Stimulated activated CD8-positive, alpha-beta memory T cell treated with anti-CD3 and anti-CD28 coated beads, Interleukin-7, amount 100 ng/mL, for 48 hours (primary cell): ENCODE data around the gene HBD.
A peak's percentile ranks its signal among the peaks of the same experiment; 100 is the strongest.
"Not testable (repeated sequence)": the region's sequence is repeated elsewhere in the genome, so short reads cannot be mapped to it uniquely, and the experiment has no call there.

Source experiments
- DNase-seq, 2 donors: peaks; one replicate each; pipeline ENCODE4 v3.0.0-alpha.2; 2020; ENCODE audit warnings: low read depth in 1 of 2; ENCODE audit errors: extremely low read depth in 1 of 2

Gene HBD

DNA sequence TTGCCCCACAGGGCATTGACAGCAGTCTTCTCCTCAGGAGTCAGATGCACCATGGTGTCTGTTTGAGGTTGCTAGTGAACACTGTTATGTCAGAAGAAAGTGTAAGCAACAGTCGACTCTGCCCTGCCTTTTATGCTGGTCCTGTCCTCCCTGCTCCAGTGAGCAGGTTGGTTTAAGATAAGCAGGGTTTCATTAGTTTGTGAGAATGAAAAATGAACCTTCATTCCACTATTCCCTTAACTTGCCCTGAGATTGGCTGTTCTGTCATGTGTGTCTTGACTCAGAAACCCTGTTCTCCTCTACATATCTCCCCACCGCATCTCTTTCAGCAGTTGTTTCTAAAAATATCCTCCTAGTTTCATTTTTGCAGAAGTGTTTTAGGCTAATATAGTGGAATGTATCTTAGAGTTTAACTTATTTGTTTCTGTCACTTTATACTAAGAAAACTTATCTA is at the start of gene HBD:
TSS of gene HBD (minus strand) at position 103 of the 454 bp plus-strand sequence. CDS start at position 53, 50 bp downstream.
- no peak for DNase-seq

DNA sequence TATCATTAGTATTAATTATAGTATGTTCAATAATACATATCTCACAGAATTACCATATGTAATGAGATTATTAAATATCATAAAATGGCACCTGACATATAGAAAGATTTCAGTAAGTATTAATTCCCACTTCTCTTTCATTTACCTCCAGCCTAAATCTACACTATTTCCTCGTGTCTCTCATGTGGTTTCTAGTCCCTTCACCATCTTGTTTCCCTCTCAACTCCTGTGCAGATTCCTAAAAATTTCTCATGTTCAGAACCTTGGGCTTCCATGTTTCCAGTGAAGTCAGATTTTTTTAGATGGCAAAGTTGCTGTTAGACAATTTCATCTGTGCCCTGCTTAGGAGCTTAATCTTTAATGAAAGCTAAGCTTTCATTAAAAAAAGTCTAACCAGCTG is 49.6 kb upstream of the HBD start:
- DNase-seq: no peak

DNA sequence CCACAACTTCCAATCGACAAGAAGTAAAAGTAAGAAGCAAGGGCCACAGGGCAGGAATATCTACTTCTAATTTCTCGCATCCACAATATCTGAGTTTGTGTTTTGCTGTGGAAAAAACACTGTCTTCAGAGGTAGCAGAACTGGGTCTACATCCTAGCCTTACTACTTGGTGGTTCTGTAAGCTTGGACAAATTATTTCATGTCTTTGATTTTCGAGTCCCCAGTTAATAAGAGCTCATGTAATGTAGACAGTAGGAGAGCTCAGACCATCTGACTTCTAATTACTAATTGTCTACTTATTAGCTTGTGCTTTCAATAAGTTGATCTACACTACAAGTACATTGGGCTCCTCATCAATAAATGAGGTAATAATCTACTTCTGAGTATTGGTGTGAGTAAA is 48.8 kb upstream of the HBD start:
- DNase-seq: no peak

DNA sequence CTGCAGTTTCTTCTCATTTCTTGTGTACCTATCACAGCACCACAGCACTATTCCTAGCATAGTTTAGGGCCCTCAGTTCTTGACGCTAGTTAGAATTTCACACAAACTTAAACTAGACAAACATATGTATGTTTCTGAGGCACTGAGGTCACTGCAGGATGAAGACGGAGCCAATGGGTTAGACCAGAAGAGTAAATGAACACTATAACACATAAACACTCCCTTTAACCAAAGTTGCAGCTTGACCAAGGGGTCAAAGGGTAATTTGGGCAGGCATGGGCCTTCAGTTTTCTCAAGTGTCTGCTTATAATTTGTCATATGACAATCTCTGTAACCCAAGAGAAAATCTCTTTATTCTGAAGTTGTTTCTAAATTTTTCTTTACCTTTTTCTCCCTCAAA is 48.3 kb upstream of the HBD start:
- DNase-seq: no peak

DNA sequence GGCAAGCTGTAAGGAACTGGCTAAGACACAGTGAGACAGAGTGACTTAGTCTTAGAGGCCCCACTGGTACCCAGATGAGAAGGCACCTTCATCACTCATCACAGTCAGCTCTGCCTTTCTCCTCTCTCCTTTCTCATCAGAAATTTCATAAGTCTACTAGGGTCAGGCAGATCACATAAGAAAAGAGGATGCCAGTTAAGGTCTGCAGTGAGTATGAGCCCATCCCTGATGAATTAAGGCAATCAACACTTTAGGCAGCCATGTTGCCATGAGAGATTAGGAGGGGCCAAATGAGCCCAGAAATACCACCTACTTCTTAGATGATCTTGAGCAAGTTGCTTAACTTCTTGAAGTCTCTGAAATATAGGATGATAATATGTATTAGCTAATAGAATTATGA is 47.3 kb upstream of the HBD start:
- DNase-seq: no peak

DNA sequence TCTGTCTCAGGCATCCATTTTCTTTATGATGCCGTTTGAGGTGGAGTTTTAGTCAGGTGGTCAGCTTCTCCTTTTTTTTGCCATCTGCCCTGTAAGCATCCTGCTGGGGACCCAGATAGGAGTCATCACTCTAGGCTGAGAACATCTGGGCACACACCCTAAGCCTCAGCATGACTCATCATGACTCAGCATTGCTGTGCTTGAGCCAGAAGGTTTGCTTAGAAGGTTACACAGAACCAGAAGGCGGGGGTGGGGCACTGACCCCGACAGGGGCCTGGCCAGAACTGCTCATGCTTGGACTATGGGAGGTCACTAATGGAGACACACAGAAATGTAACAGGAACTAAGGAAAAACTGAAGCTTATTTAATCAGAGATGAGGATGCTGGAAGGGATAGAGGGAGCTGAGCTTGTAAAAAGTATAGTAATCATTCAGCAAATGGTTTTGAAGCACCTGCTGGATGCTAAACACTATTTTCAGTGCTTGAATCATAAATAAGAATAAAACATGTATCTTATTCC is 46.4 kb upstream of the HBD start:
- DNase-seq: peak in 1 of 2 donors; percentile 15

DNA sequence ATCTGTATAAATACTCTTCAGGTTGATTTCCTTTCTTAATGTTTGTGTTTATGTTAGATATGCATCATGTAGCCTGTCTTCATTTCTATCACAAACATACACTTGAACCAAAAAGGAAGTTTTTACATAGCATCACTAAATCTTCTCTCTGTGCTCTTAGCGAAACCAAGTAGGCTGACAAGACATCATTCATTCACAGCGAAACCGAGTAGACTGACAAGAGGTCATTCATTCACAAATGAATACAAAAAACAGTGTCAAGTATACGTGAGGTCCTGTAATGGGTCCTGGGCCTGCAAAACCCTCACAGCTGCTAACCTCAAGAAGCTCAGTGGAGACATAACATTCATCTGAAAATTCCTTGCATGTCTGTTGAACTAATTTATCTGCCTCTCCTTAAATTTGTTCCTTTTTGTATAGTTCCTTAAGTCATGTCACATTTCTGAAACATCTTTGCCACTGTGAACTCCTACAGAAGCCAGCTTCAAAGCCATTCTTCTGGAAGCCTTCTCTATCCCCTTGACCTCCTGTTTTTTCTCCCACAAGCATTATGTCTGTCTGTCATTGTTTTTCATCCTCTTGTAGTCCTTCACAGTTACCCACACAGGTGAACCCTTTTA is 45.3 kb upstream of the HBD start:
- DNase-seq: no peak

DNA sequence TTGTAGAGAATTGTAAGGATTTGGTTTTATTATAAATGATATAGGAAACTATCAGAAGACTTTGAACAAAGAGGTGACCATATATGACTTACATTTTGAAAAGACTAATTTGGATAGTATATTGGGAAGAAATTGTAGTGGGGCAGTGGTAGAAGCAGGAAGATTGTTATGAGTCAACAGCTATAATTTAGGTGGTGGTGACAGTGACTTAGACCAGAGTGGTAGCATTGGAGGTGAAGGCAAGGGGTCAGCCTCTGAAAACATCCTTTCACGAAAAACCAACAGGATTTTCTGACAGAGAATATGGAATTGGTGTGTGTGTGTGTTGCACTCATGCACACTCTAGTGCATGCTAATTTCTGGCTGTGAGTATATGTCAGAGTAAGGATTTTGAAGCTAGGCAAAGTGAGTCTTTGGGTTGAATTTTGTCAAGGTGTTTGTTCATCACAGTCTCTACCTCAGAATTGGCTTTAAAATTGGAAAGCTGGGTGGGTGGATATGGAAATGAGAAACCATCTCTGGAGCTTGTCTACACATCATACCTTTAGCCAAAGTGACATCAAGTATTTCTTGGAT is 43.6 kb upstream of the HBD start:
- DNase-seq: no peak

DNA sequence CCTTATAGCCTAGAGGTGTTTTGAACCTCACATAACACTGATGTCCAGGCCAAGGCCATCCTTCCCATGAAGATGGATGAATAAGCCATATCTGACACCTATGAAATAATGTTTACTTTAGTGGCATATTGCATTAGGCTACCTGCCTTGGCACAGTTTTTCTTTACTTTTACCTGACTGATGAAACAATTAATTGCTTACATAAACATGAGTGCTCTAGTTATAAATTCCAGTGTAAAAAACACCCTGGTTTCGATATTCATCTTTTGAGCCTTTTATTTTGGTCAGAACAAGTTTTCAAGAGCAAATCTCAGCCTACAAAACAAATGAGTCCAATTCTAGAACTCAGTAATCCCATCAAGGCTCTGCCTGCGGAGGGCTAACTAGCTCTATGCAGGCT is 42.4 kb upstream of the HBD start:
- DNase-seq: no peak

DNA sequence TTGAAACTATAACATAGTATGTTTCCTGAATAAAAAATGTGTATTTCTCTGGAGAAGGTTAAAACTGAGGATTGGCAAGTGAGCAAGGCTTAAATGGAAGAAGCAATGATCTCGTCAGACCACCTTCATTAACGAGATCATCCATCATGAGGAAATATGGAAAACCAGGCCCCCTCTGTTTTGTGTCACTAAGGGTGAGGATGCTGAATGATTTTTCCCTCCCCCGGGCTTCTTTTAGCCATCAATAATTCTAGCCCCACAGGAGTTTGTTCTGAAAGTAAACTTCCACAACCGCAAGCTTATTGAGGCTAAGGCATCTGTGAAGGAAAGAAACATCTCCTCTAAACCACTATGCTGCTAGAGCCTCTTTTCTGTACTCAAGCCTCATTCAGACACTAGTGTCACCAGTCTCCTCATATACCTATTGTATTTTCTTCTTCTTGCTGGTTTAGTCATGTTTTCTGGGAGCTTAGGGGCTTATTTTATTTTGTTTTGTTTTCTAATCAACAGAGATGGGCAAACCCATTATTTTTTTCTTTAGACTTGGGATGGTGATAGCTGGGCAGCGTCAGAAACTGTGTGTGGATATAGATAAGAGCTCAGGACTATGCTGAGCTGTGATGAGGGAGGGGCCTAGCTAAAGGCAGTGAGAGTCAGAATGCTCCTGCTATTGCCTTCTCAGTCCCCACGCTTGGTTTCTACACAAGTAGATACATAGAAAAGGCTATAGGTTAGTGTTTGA is 41.3 kb upstream of the HBD start:
- no peak for DNase-seq

DNA sequence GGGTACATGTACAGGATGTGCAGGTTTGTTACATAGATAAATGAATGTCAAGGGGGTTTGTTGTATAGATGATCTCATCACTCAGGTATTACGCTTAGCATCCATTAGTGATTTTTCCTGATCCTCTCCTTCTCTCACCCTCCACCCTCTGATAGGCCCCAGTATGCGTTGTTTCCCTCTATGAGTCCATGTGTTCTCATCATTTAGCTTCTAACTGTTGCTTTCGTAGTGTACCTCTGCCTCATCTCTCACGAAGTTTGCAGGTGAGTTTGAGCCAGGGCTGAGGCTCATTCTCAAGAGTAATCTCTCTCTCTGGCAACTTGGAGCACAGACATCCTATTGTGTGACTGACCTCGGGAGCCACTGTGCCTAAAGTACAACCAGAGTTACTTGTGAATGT is 40.1 kb upstream of the HBD start:
- no peak for DNase-seq

DNA sequence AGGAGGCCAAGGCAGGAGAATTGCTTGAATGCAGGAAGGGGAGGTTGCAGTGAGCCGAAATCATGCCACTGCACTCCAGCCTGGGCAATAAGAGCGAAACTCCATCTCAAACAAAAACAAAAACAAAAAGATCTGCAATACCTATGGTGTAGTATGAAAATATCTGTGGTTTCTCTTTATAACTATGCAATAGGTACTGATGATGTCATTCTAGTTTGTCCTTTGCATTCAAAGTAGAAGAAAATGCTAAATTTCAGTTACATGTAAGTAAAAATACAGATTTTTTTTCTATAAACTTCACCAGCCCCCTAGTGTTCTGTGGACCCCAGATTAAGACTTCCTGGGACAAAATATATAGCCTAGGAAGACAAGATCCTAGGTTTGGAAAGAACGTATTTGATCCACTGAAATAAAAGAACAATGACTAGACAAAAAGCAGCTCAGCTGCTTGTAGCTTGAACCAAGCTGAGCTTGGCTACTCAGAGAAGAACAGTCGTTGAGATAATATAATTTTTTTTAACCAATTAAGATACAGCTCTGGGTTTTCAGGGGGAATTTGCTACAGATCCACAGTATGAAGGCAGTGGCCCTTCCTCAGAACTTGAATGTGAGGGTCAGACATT is 38.2 kb upstream of the HBD start:
- no peak for DNase-seq

DNA sequence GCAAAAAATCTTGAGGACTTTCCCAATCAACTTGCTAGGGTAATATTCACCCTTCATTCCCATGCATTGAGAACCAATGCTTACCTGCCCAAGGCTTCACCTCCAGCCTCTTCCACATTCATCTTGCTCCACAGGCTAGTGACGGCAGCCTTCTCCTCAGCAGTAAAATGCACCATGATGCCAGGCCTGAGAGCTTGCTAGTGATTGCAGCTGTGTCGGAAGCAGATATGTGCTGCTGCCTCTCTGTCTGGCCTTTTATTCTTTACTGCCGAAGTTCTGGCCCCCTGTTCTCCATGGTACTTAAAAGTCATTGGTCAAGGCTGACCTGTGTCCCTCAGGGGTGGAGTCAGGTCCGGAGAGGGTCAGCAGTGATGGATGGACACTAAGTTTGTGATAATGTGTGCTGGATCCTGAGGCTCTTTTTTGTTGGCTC is 35.4 kb upstream of the HBD start, which contains the start of gene HBE1:
TSS of gene HBE1 (minus strand) at position 231 of the 433 bp plus-strand sequence. CDS start at position 176, 55 bp downstream.
- DNase-seq: no peak

DNA sequence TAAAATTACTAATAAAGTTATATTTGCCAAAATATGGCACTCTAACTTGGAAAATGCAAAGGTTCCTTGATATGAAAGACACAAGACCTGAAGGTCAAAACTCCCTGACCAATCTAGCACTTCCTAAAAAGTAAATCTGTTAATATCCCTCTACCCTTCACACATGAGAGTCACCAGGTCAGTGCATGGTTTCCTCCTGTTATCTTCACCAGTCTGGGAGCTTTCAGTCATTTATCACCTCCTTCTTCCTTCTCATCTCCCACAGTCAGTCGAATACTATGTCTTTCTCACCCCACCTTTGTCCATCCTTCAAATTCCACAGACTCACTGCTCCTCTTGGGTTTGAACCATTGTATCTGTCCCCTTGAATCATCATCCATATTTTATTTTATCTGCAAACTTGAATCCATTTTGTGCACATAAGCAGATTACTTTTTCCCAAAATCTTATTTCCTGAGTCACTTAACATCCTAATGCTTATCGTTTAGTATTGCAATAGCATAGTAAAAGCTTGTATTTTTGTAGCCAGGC is 32.8 kb upstream of the HBD start:
- DNase-seq: no peak

DNA sequence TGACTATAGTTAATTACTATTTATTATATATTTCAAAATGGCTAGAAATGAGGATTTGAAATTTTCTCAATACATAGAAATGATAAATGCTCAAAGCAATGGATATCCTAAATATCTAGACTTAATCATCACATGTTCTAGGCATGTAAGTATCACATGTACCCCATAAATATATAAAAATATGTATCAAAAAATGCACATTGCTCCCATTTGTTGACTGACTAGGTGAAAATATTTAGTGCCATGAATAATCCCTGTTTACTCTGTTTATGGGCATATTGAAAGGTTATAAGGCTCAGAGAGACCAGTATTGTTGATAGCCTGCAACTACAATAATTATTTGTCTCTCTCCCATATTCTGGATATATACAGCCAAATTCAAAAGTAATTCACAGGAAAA is 32.3 kb upstream of the HBD start:
- no peak for DNase-seq

DNA sequence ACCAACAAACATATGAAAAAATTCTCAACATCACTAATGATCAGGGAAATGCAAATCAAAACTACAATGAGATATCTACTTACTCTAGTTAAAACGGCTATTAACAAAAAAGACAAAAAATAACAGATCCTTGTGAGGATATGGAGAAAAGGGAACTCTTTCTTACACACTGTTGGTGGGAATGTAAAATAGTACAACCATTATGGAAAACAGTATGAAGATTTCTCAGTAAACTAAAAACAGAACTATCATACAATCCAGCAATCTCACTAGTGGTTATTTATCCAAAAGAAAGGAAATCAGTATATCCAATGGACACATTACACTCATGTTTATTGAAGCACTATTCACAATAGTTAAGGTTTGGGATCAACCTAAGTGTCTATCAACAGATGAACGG is 31.5 kb upstream of the HBD start:
- DNase-seq: no peak

DNA sequence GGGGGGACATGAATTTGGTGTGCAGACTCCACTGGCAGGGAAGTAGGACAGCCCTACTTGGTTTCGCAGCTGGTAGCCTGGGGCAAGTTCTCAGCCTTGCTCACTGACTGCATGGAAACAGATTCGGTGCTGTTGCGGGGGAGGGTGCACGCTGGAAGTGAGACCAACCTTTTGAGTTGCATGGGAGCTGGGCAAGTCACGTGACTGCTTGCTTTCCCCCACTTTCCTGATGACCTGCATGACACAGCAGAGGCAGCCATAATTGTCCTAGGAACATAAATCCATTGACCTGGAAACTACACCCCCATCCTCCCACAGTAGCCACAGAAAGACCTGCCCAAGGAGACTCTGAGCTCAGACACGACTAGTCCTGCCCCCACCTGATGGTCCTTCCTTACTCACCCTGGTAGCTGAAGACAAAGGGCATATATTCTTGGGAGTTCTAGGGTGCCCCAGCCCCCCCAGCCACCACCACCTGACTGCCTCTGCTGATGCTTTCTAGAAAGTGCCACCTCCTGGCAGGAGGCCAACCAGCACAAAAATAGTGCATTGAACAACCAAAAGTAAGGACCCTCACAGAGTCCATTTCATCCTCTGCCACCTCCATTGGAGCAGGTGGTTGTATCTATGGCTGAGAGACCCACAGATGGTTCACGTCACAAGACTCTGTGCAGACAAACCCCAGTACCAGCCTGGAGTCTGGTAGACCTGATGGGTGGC is 24.4 kb upstream of the HBD start:
- DNase-seq: no peak

DNA sequence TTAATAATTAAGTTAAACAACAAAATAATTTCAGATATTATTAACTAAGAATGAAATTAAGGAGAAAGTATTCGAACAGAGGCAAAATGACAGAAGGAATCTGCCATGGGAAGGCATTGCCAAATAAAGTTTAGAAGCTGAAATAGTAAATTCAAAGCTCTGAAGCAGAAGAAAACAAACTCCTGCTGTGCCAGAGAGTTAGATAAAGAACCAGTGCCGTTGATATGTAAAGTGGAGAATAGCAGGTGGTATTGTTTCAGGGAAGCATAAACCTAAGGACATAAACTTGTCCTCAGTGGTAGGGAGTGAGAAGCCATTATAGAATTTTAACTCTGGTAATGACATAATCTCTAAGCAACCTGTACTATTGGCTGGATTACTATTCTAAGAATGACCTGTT is 23.0 kb upstream of the HBD start:
- no peak for DNase-seq

DNA sequence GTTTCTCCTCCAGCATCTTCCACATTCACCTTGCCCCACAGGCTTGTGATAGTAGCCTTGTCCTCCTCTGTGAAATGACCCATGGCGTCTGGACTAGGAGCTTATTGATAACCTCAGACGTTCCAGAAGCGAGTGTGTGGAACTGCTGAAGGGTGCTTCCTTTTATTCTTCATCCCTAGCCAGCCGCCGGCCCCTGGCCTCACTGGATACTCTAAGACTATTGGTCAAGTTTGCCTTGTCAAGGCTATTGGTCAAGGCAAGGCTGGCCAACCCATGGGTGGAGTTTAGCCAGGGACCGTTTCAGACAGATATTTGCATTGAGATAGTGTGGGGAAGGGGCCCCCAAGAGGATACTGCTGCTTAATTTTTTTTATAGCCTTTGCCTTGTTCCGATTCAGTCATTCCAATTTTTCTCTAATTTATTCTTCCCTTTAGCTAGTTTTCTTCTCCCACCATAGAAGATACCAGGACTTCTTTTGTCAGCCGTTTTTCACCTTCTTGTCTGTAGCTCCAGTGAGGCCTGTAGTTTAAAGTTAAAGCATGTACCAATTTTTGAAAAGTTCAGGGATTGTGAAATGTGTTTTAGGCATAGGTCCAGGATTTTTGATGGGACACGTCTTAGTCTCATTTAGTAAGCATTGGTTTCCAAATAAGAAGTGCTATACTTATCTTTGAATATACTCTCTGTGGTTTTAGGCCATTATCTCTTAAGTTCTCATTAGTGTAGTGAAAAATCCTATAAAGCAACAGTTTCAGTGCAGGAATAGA is 20.5 kb upstream of the HBD start, which contains the start of gene HBG2:
TSS of gene HBG2 (minus strand) at position 136 of the 768 bp plus-strand sequence. CDS start at position 83, 53 bp downstream.
- DNase-seq: not testable (repeated sequence)

DNA sequence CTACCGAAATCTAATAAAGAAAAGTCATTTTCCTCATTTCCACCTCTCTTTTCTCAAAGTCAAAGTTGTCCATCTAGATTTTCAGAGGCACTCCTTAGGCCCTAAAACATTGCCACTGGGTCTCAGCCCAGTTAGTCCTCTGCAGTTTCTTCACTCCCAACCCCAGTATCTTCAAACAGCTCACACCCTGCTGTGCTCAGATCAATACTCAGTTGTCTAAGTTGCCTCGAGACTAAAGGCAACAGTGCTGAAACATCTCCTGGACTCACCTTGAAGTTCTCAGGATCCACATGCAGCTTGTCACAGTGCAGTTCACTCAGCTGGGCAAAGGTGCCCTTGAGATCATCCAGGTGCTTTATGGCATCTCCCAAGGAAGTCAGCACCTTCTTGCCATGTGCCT is 19.7 kb upstream of the HBD start:
- not testable (repeated sequence) for DNase-seq
